Stimulated activated CD8-positive, alpha-beta memory T cell treated with anti-CD3 and anti-CD28 coated beads, Interleukin-2, amount 100 ng/mL, for 48 hours (primary cell): ENCODE results near the gene RPS15.
"Not testable (repeated sequence)": the region's sequence is repeated elsewhere in the genome, so short reads cannot be mapped to it uniquely, and the experiment has no call there.

Source experiments
- DNase-seq, 2 donors: peaks; one replicate each; pipeline ENCODE4 v3.0.0-alpha.2; 2020; ENCODE audit warnings: low read depth in 2 of 2

Gene RPS15

GRCh38 chr19:1434577-1435060 is 3.6 kb upstream of the RPS15 start:
- no peak for DNase-seq

- no peak for DNase-seq
Measured at GRCh38 chr19:1435378-1435989, 2.7 kb upstream of the RPS15 start.

- DNase-seq: no peak
Measured at GRCh38 chr19:1437609-1438008, 587 bp upstream of the RPS15 start.

- DNase-seq: no peak
Measured at GRCh38 chr19:1438933-1439354, 748 bp downstream of the RPS15 start.

GRCh38 chr19:1439525-1440417 is 1.6 kb downstream of the RPS15 start:
- not testable (repeated sequence) for DNase-seq

- DNase-seq: no peak
Measured at GRCh38 chr19:1440418-1440801, 2.2 kb downstream of the RPS15 start.

- no peak for DNase-seq
Measured at GRCh38 chr19:1441022-1441426, 2.8 kb downstream of the RPS15 start.

GRCh38 chr19:1441677-1442438 is 3.7 kb downstream of the RPS15 start:
- DNase-seq: no peak

- peak; percentile 75 to 77 for DNase-seq
Measured at GRCh38 chr19:1445185-1445931, 7.2 kb downstream of the RPS15 start.

- DNase-seq: no peak
Measured at GRCh38 chr19:1445932-1446712, 7.9 kb downstream of the RPS15 start.

- no peak for DNase-seq
Measured at GRCh38 chr19:1446713-1447481, 8.7 kb downstream of the RPS15 start.

- no peak for DNase-seq
Measured at GRCh38 chr19:1447504-1447903, 9.3 kb downstream of the RPS15 start.

- no peak for DNase-seq
Measured at GRCh38 chr19:1447944-1448343, 9.7 kb downstream of the RPS15 start.

GRCh38 chr19:1449467-1450442 is 11.6 kb downstream of the RPS15 start, which contains the start of gene APC2:
Gene APC2, plus strand, starts transcription at chr19:1450121. Its CDS starts 2,881 bp downstream, at chr19:1453002.
- DNase-seq: no peak

GRCh38 chr19:1450735-1451731 is 12.8 kb downstream of the RPS15 start:
- DNase-seq: no peak

GRCh38 chr19:1451916-1452801 is 14.0 kb downstream of the RPS15 start:
- DNase-seq: no peak
